PC-9 (cell line): Measurements from ENCODE around the gene PNKD. TPM values are rescaled to one million over a fixed set of nuclear protein-coding genes. Genes with fewer than 3 reads are reported as not detected.

Source experiments
- BruUV-seq: library from RNA; stranded (reverse); fragments of 400-500 nt; replicated peaks from 2 replicates; lab custom pipeline; 2021; lab: Mats Ljungman, UMichigan
- CTCF ChIA-PET: fragments of 300-600 bp; sonication (Branson Sonifier 250); formaldehyde crosslinking; loops from one replicate; lab custom pipeline; 2022; ENCODE audit warnings: antibody characterized with exemption; lab: Charles Lee
- POLR2A ChIA-PET: fragments of 300-600 bp; sonication (Branson Sonifier 250); formaldehyde crosslinking; loops from one replicate; lab custom pipeline; 2022; ENCODE audit warnings: antibody characterized with exemption; ENCODE audit not compliant: unreplicated experiment; lab: Charles Lee
- DNase-seq, 2 experiments: peaks; one replicate each; pipeline versions ENCODE4 v3.0.0 to v3.0.0-alpha.2; 2015 to 2022; ENCODE audit warnings: mixed read lengths in 1 of 2
- H2AFZ ChIP-seq: fragments of 200-600 bp; sonication (generic); 2 replicates; pipeline ENCODE4 v1.8.1; 2017; ENCODE audit warnings: antibody characterized with exemption
- H3F3A ChIP-seq: fragments of 200-600 bp; sonication (generic); 2 replicates; pipeline ENCODE4 v1.8.1; 2017; ENCODE audit warnings: antibody characterized with exemption, mild to moderate bottlenecking, low read depth; ENCODE audit not compliant: insufficient read depth
- H3K27ac ChIP-seq: fragments of 200-600 bp; sonication (generic); 2 replicates; pipeline ENCODE4 v1.6.1; 2016; ENCODE audit warnings: mixed run types
- H3K27me3 ChIP-seq: fragments of 200-600 bp; sonication (generic); 2 replicates; pipeline ENCODE4 v1.6.1; 2016; ENCODE audit warnings: low read depth, mixed run types; ENCODE audit not compliant: insufficient read depth
- H3K36me3 ChIP-seq: fragments of 200-600 bp; sonication (generic); 2 replicates; pipeline ENCODE4 v1.6.1; 2016; ENCODE audit warnings: low read depth, mixed run types
- H3K4me1 ChIP-seq: fragments of 200-600 bp; sonication (generic); replicated peaks from 2 replicates; pipeline ENCODE4 v1.6.1; 2016; ENCODE audit warnings: mixed run types; ENCODE audit not compliant: insufficient read depth
- H3K4me2 ChIP-seq: fragments of 200-600 bp; sonication (generic); 2 replicates; pipeline ENCODE4 v1.6.1; 2017; ENCODE audit warnings: mixed run types
- H3K4me3 ChIP-seq: fragments of 200-600 bp; sonication (generic); 2 replicates; pipeline ENCODE4 v1.6.1; 2016; ENCODE audit warnings: mixed run types
- H3K79me2 ChIP-seq: fragments of 200-600 bp; sonication (generic); 2 replicates; pipeline ENCODE4 v1.6.1; 2017; ENCODE audit warnings: low read depth, mixed run types
- H3K9me2 ChIP-seq: fragments of 200-600 bp; sonication (generic); 2 replicates; pipeline ENCODE4 v1.8.1; 2017; ENCODE audit warnings: mild to moderate bottlenecking; ENCODE audit not compliant: insufficient read depth
- H3K9me3 ChIP-seq: fragments of 200-600 bp; sonication (generic); 2 replicates; pipeline ENCODE4 v1.8.1; 2016; ENCODE audit warnings: low read depth; ENCODE audit not compliant: insufficient read depth
- H4K20me1 ChIP-seq: fragments of 200-600 bp; sonication (generic); 2 replicates; pipeline ENCODE4 v1.8.1; 2017; ENCODE audit not compliant: insufficient read depth
- CTCF ChIP-seq: fragments of 200-600 bp; sonication (generic); conservative IDR thresholded peaks from 2 replicates; pipeline ENCODE4 v1.6.1; 2017; ENCODE audit warnings: mixed run types, antibody characterized with exemption, mild to moderate bottlenecking, moderate library complexity
- EZH2 ChIP-seq: fragments of 200-600 bp; sonication (generic); IDR thresholded peaks from 2 replicates; pipeline ENCODE4 v1.8.0; 2017; ENCODE audit warnings: antibody characterized with exemption, low read depth
- intact Hi-C: fragments of 100-400 bp; cut with micrococcal nuclease; formaldehyde crosslinking; loops from one replicate; pipeline ENCODE4 v1.10.0; 2022; ENCODE audit not compliant: unreplicated experiment
- total RNA-seq: library from RNA; stranded (reverse); gene quantifications from 2 replicates; pipeline ENCODE4 v1.2.3, GENCODE V29; 2021

Gene PNKD
- total RNA-seq, 1 experiment from 2014 or later, result 102 TPM

GRCh38 chr2:218249691-218250090, 20.6 kb upstream of the PNKD start:
- ChIA-PET CTCF (no interaction called here), POLR2A (no interaction called here)
- H4K20me1 ChIP-seq, result no peaks in the 10 kb centered on the region
- H3K79me2 ChIP-seq, result no peaks in the 10 kb centered on the region
- peaks cover 35% of the 10 kb centered on the region for H3K36me3 ChIP-seq
- H3K4me3 ChIP-seq, result no peak overlapping the region
- H3K27ac ChIP-seq, result no peak overlapping the region
- intact Hi-C loops, result no loop called here
- no peak overlapping the region for H2AFZ ChIP-seq
- BruUV-seq, result no TSS peak
- H3F3A ChIP-seq, result peaks cover 6% of the 10 kb centered on the region; the same call in 1 of the 2 replicates
- H3K9me3 ChIP-seq, result no peaks in the 10 kb centered on the region
- H3K9me2 ChIP-seq, result no peaks in the 10 kb centered on the region
- DNase-seq, result no peak
- H3K4me1 ChIP-seq, result no peaks in the 10 kb centered on the region
- TF ChIP-seq EZH2 (no peak), CTCF (no peak)
- H3K4me2 ChIP-seq, result no peak overlapping the region
- no peaks in the 10 kb centered on the region for H3K27me3 ChIP-seq

GRCh38 chr2:218252509-218253231, 17.6 kb upstream of the PNKD start:
- Histone ChIP-seq H2AFZ (no peak overlapping the region), H3K27me3 (no peaks in the 10 kb centered on the region), H3K4me2 (no peak overlapping the region), H3F3A (peaks cover 18% of the 10 kb centered on the region), H3K4me3 (no peak overlapping the region), H3K27ac (no peak overlapping the region), H3K9me2 (no peaks in the 10 kb centered on the region), H3K36me3 (peaks cover 29% of the 10 kb centered on the region), H3K79me2 (no peaks in the 10 kb centered on the region), H3K4me1 (no peaks in the 10 kb centered on the region), H3K9me3 (no peaks in the 10 kb centered on the region), H4K20me1 (no peaks in the 10 kb centered on the region)
- TF ChIP-seq CTCF, result no peak
- no peak for TF ChIP-seq EZH2
- CTCF ChIA-PET, result interaction anchor here (0.6 kb wide), 1 partner anchor 454 kb away, joined by 3 read pairs; no protein-coding TSS in a partner anchor
- no TSS peak for BruUV-seq
- intact Hi-C loops, result no loop called here
- POLR2A ChIA-PET, result no interaction called here
- DNase-seq, result no peak

- CTCF ChIA-PET, result interaction anchor here (0.6 kb wide), 1 partner anchor 454 kb away, joined by 3 read pairs; no protein-coding TSS in a partner anchor
- POLR2A ChIA-PET, result no interaction called here
- Histone ChIP-seq H3K27me3 (no peaks in the 10 kb centered on the region), H3K9me3 (no peaks in the 10 kb centered on the region), H3F3A (peaks cover 18% of the 10 kb centered on the region), H2AFZ (no peak overlapping the region), H3K4me2 (no peak overlapping the region), H3K27ac (no peak overlapping the region), H3K79me2 (no peaks in the 10 kb centered on the region), H3K9me2 (no peaks in the 10 kb centered on the region), H3K36me3 (peaks cover 26% of the 10 kb centered on the region), H3K4me1 (no peaks in the 10 kb centered on the region), H3K4me3 (no peak overlapping the region), H4K20me1 (no peaks in the 10 kb centered on the region)
- intact Hi-C loops, result no loop called here
- TF ChIP-seq EZH2, result no peak
- no TSS peak for BruUV-seq
- no peak for DNase-seq
Measured at GRCh38 chr2:218253232-218253625, 17.1 kb upstream of the PNKD start.
